K562 (cell line): ENCODE data around the gene TAF1B.

Source experiments
- ELK1 ChIP-seq: sonication (generic); formaldehyde crosslinking; IDR thresholded peaks from 2 replicates; pipeline ENCODE4 v1.8.1; 2022; ENCODE audit warnings: missing genetic modification reagents
- FIP1L1 ChIP-seq: fragments of 200-400 bp; formaldehyde crosslinking; IDR thresholded peaks from 2 replicates; pipeline ENCODE4 v1.6.1; 2018; ENCODE audit warnings: mild to moderate bottlenecking, low read depth, low read length; ENCODE audit not compliant: poor library complexity, severe bottlenecking
- FOXM1 ChIP-seq, 2 experiments: fragments of 450-650 bp in 1 of 2; sonication (generic) in 1 of 2; formaldehyde crosslinking in 1 of 2; IDR thresholded peaks; 2 replicates each; pipeline versions ENCODE4 v1.6.1 to v1.9.0; 2017 to 2022; ENCODE audit warnings: low read depth in 2 of 2, mild to moderate bottlenecking in 2 of 2, missing genetic modification reagents in 1 of 2, moderate library complexity in 1 of 2
- FOXP4 ChIP-seq: sonication (generic); formaldehyde crosslinking; IDR thresholded peaks from 2 replicates; pipeline ENCODE4 v1.8.0; 2022; ENCODE audit warnings: mild to moderate bottlenecking, missing genetic modification reagents, borderline replicate concordance
- JUN ChIP-seq, 2 experiments: sonication (generic) in 1 of 2; formaldehyde crosslinking in 1 of 2; IDR thresholded peaks; 2 replicates each; pipeline versions ENCODE4 v1.6.1 to v1.8.0; 2012 to 2022; ENCODE audit warnings: borderline replicate concordance in 2 of 2, mild to moderate bottlenecking in 2 of 2, improper control_type of control experiment in 1 of 2, low read depth in 1 of 2, low read length in 1 of 2, missing genetic modification reagents in 1 of 2
- JUND ChIP-seq, 2 experiments: IDR thresholded peaks; 2 replicates in 1 of 2; 3 replicates in 1 of 2; pipeline ENCODE4 v1.6.1; 2011; ENCODE audit warnings: borderline replicate concordance in 2 of 2, low read depth in 2 of 2, low read length in 2 of 2, improper control_type of control experiment in 1 of 2, missing biosample characterization in 1 of 2, missing genetic modification characterization in 1 of 2, missing genetic modification reagents in 1 of 2
- POLR2A ChIP-seq: fragments of 450-650 bp; conservative IDR thresholded peaks from 2 replicates; pipeline ENCODE4 v1.6.1; 2016
- RAD21 ChIP-seq, 2 experiments: fragments of 250-450 bp in 1 of 2; fragments of 450-650 bp in 1 of 2; sonication (Bioruptor Pico) in 1 of 2; formaldehyde crosslinking in 1 of 2; IDR thresholded peaks in 1 of 2; conservative IDR thresholded peaks in 1 of 2; 2 replicates each; pipeline versions ENCODE4 v1.4.0 to v1.8.0; 2020 to 2022; ENCODE audit warnings: mild to moderate bottlenecking in 2 of 2, moderate library complexity in 1 of 2
- SMAD1 ChIP-seq: fragments of 150-350 bp; IDR thresholded peaks from 2 replicates; pipeline ENCODE4 v1.6.1; 2014; ENCODE audit warnings: low read length, low read depth; ENCODE audit not compliant: partially characterized antibody
- VEZF1 ChIP-seq: fragments of 200-800 bp; sonication (Bioruptor generic); IDR thresholded peaks from 2 replicates; pipeline ENCODE4 v1.6.1; 2017; ENCODE audit warnings: missing genetic modification characterization, missing compliant biosample characterization
- ZBTB8A ChIP-seq: fragments of 450-650 bp; IDR thresholded peaks from 2 replicates; pipeline ENCODE4 v1.6.1; 2018; ENCODE audit warnings: mild to moderate bottlenecking, moderate library complexity; ENCODE audit not compliant: partially characterized antibody
- ZNF12 ChIP-seq: sonication (generic); formaldehyde crosslinking; IDR thresholded peaks from 2 replicates; pipeline ENCODE4 v1.4.0; 2020; ENCODE audit warnings: mild to moderate bottlenecking, missing genetic modification reagents
- ZNF444 ChIP-seq: fragments of 250-450 bp; sonication (Bioruptor Pico); IDR thresholded peaks from 2 replicates; pipeline ENCODE4 v1.4.0; 2020; ENCODE audit warnings: mild to moderate bottlenecking, moderate library complexity
- TF ChIP-seq, protein P1 (sequence below): fragments of 450-650 bp; IDR thresholded peaks from 2 replicates; pipeline ENCODE4 v1.6.1; 2017; ENCODE audit warnings: mild to moderate bottlenecking, moderate library complexity

GRCh38 chr2:9889812-9890261, 46.6 kb downstream of the TAF1B start:
- TF ChIP-seq JUND (IDR thresholded peaks at IDR 0.05; ENCODE audit: borderline replicate concordance, low read depth, low read length) (no peak), JUND (tag; IDR thresholded peaks at IDR 0.05; ENCODE audit: borderline replicate concordance, low read depth, low read length) (no peak), SMAD1 (no peak), ZNF12 (no peak), POLR2A (no peak), FIP1L1 (no peak), ELK1 (CRISPR knock-in tag) (no peak), ZBTB8A (no peak), ZNF444 (CRISPR knock-in tag) (no peak), RAD21 (CRISPR knock-in tag; conservative IDR thresholded peaks at IDR 0.05 in 1 of 2, IDR thresholded peaks at IDR 0.05 in 1 of 2) (no peak), FOXP4 (CRISPR knock-in tag) (no peak), JUN (IDR thresholded peaks at IDR 0.05; ENCODE audit: borderline replicate concordance, low read depth, low read length) (no peak), JUN (CRISPR knock-in tag; IDR thresholded peaks at IDR 0.05; ENCODE audit: borderline replicate concordance) (no peak), FOXM1 (IDR thresholded peaks at IDR 0.05; ENCODE audit: low read depth) (no peak), FOXM1 (CRISPR knock-in tag; IDR thresholded peaks at IDR 0.05; ENCODE audit: low read depth) (no peak), VEZF1 (CRISPR knock-in tag) (no peak)
- TF ChIP-seq, protein P1, sequence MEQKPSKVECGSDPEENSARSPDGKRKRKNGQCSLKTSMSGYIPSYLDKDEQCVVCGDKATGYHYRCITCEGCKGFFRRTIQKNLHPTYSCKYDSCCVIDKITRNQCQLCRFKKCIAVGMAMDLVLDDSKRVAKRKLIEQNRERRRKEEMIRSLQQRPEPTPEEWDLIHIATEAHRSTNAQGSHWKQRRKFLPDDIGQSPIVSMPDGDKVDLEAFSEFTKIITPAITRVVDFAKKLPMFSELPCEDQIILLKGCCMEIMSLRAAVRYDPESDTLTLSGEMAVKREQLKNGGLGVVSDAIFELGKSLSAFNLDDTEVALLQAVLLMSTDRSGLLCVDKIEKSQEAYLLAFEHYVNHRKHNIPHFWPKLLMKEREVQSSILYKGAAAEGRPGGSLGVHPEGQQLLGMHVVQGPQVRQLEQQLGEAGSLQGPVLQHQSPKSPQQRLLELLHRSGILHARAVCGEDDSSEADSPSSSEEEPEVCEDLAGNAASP, result no peak
